T-cell (primary cell): ENCODE data around the gene SLC27A1. TPM values are rescaled to one million over a fixed set of nuclear protein-coding genes. Genes with fewer than 3 reads are reported as not detected.
"Not testable (repeated sequence)": the region's sequence is repeated elsewhere in the genome, so short reads cannot be mapped to it uniquely, and the experiment has no call there.

Source experiments
- ATAC-seq, 4 experiments: fragments of 200-7000 bp in 3 of 4; fragments of 150-1000 bp in 1 of 4; cut with Tn5 transposase; replicated peaks in 1 of 4; 1 replicate in 3 of 4; 2 replicates in 1 of 4; pipeline ENCODE4 v1.10.0; 2021; ENCODE audit warnings: moderate library complexity in 3 of 4, mild to moderate bottlenecking in 2 of 4, moderate number of reproducible peaks in 1 of 4
- CTCF ChIA-PET, 2 donors: fragments of 300-600 bp; sonication (Branson Sonifier 250); formaldehyde crosslinking; loops; one replicate each; lab custom pipeline; 2022; ENCODE audit warnings: antibody characterized with exemption in 2 of 2; lab: Charles Lee
- POLR2A ChIA-PET, 2 donors: fragments of 300-600 bp; sonication (Branson Sonifier 250); formaldehyde crosslinking; loops; one replicate each; lab custom pipeline; 2022; ENCODE audit warnings: antibody characterized with exemption in 2 of 2; lab: Charles Lee
- DNase-seq, 35 experiments: peaks; one replicate each; pipeline versions ENCODE4 v3.0.0 to v3.0.0-alpha.2; 2013 to 2023
- H3K27ac ChIP-seq: one replicate; pipeline ENCODE4 v1.5.1; 2013; ENCODE audit warnings: low read length
- H3K27me3 ChIP-seq, 2 experiments: replicated peaks in 1 of 2; 1 replicate in 1 of 2; 2 replicates in 1 of 2; pipeline versions ENCODE4 v1.6.1 to v1.7.0; 2013; ENCODE audit warnings: low read length in 1 of 2, mixed read lengths in 1 of 2; ENCODE audit not compliant: control insufficient read depth in 2 of 2, insufficient read depth in 2 of 2; ENCODE audit errors: extremely low read depth in 1 of 2
- H3K36me3 ChIP-seq, 2 donors: 1 replicate in 1 of 2; 2 replicates in 1 of 2; pipeline versions ENCODE4 v1.6.1 to v1.7.0; 2013; ENCODE audit warnings: low read length in 1 of 2; ENCODE audit not compliant: control insufficient read depth in 2 of 2, insufficient read depth in 1 of 2; ENCODE audit errors: extremely low read depth in 1 of 2
- H3K4me1 ChIP-seq, 2 experiments: 1 replicate in 1 of 2; 2 replicates in 1 of 2; pipeline versions ENCODE4 v1.6.1 to v1.7.0; 2013; ENCODE audit warnings: low read length in 2 of 2, mixed read lengths in 1 of 2; ENCODE audit not compliant: insufficient read depth in 2 of 2, control insufficient read depth in 1 of 2; ENCODE audit errors: extremely low read depth in 1 of 2
- H3K4me3 ChIP-seq, 2 donors: 1 replicate in 1 of 2; 2 replicates in 1 of 2; pipeline versions ENCODE4 v1.5.1 to v1.7.0; 2013; ENCODE audit warnings: mild to moderate bottlenecking in 2 of 2, low read length in 1 of 2, moderate library complexity in 1 of 2; ENCODE audit not compliant: control insufficient read depth in 1 of 2; ENCODE audit errors: extremely low read depth in 1 of 2
- H3K9me3 ChIP-seq: 2 replicates; pipeline ENCODE4 v1.7.0; 2013
- H3K27ac Mint-ChIP-seq, 2 donors: one replicate each; pipeline ENCODE4 v1.8.0; 2020 to 2021; ENCODE audit warnings: mild to moderate bottlenecking in 2 of 2, mixed read lengths in 2 of 2
- H3K27me3 Mint-ChIP-seq, 2 donors: one replicate each; pipeline ENCODE4 v1.8.0; 2021 to 2022; ENCODE audit warnings: mixed read lengths in 2 of 2
- H3K36me3 Mint-ChIP-seq: one replicate; pipeline ENCODE4 v1.8.0; 2021; ENCODE audit warnings: mixed read lengths
- H3K4me1 Mint-ChIP-seq, 3 donors: one replicate each; pipeline ENCODE4 v1.8.0; 2020 to 2022; ENCODE audit warnings: mixed read lengths in 3 of 3, mild to moderate bottlenecking in 1 of 3
- H3K4me3 Mint-ChIP-seq, 3 donors: one replicate each; pipeline ENCODE4 v1.8.0; 2020 to 2022; ENCODE audit warnings: mild to moderate bottlenecking in 3 of 3, mixed read lengths in 3 of 3, moderate library complexity in 3 of 3
- H3K9me3 Mint-ChIP-seq, 3 donors: one replicate each; pipeline ENCODE4 v1.8.0; 2020 to 2022; ENCODE audit warnings: mixed read lengths in 3 of 3
- WGBS: methylation state at CpG from one replicate; pipeline ENCODE4 v1.1.5; 2013; ENCODE audit warnings: missing lambda C conversion rate; ENCODE audit not compliant: insufficient coverage; 5-methylcytosine and 5-hydroxymethylcytosine counted together
- total RNA-seq, 35 experiments: library from RNA in 6 of 35; stranded (reverse) in 6 of 35; fragments of 120-200 nt in 1 of 35; gene quantifications; one replicate each; pipeline versions ENCODE4 v1.2.1 to v1.2.4 and lab custom pipeline; 2013 to 2026

Gene SLC27A1
- total RNA-seq, 5 donors from 2014 or later (not counting 1 experiment from before 2014, with no cell fraction given): 5.9 to 13.3 (median 10.5) TPM

DNA sequence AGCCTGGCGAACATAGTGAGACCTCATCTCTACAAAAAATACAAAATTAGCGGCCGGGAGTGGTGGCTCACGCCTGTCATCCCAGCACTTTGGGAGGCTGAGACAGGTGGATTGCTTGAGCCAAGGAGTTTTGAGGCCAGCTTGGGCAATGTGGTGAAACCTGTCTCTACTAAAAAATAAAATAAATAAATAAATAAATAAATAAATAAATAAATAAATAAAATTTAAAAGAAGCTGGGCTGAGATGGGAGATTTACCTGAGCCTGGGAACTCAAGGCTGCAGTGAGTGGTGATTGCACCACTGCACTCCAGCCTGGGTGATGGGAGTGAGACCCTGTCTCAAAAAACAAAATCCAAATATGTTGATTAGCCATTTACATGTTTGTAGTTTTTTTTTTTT is 82.4 kb downstream of the SLC27A1 start:
- peaks cover 14 to 17% (median 17%) of the 10 kb centered on the region in 3 donors for H3K4me1 Mint-ChIP-seq
- H3K27me3 ChIP-seq, H3K27me3 Mint-ChIP-seq, H3K36me3 ChIP-seq, H3K9me3 Mint-ChIP-seq, ATAC-seq, H3K27ac ChIP-seq, H3K36me3 Mint-ChIP-seq, DNase-seq, H3K4me3 ChIP-seq, H3K27ac Mint-ChIP-seq, H3K9me3 ChIP-seq, H3K4me3 Mint-ChIP-seq: not testable (repeated sequence)
- ChIA-PET CTCF (interaction anchor here in 1 of 2 donors (0.6 kb wide), 1 partner anchor 1640 kb away, joined by 5 read pairs; no protein-coding TSS in a partner anchor), POLR2A (interaction anchor here in 1 of 2 donors (0.7 kb wide), 1 partner anchor 893 kb away, joined by 4 read pairs; no protein-coding TSS in a partner anchor)
- no CpG with 5 or more reads among the region's 4 CpGs for WGBS
- peaks cover 11 to 18% of the 10 kb centered on the region in 2 experiments for H3K4me1 ChIP-seq

GRCh38 chr19:17553256-17553655 is 82.9 kb downstream of the SLC27A1 start:
- ChIA-PET POLR2A (interaction anchor here in 1 of 2 donors (0.7 kb wide), 1 partner anchor 894 kb away, joined by 4 read pairs; no protein-coding TSS in a partner anchor), CTCF (no interaction called here)
- H3K9me3 Mint-ChIP-seq: no peaks in the 10 kb centered on the region
- Histone ChIP-seq H3K36me3 (no peaks in the 10 kb centered on the region), H3K27ac (no peak overlapping the region), H3K4me1 (peaks cover 11 to 18% of the 10 kb centered on the region in 2 experiments), H3K4me3 (no peak overlapping the region), H3K9me3 (no peaks in the 10 kb centered on the region), H3K27me3 (no peaks in the 10 kb centered on the region)
- H3K36me3 Mint-ChIP-seq: no peaks in the 10 kb centered on the region
- H3K4me3 Mint-ChIP-seq: no peak overlapping the region
- no peak overlapping the region for H3K27ac Mint-ChIP-seq
- ATAC-seq (no peak), DNase-seq (no peak)
- 70% methylated on average over 6 of the region's 7 CpGs for WGBS
- peaks cover 14 to 17% (median 17%) of the 10 kb centered on the region in 3 donors for H3K4me1 Mint-ChIP-seq
- H3K27me3 Mint-ChIP-seq: no peaks in the 10 kb centered on the region

GRCh38 chr19:17554968-17555479 is 84.7 kb downstream of the SLC27A1 start:
- ATAC-seq (peak in 1 of 4 experiments; percentile 0), DNase-seq (peak in 1 of 35 experiments; percentile 4)
- peaks cover 8% of the 10 kb centered on the region for H3K36me3 Mint-ChIP-seq
- POLR2A ChIA-PET: no interaction called here
- peak overlapping the region; percentile 70 to 80 (median 74) for H3K4me3 Mint-ChIP-seq
- no peaks in the 10 kb centered on the region for H3K27me3 ChIP-seq
- peak overlapping the region; percentile 27 for H3K27ac ChIP-seq
- peaks cover 14 to 21% (median 21%) of the 10 kb centered on the region in 3 donors for H3K4me1 Mint-ChIP-seq
- no peaks in the 10 kb centered on the region for H3K27me3 Mint-ChIP-seq
- H3K36me3 ChIP-seq: peaks cover 7 to 8% of the 10 kb centered on the region in 2 donors
- peaks cover 11 to 18% of the 10 kb centered on the region in 2 experiments for H3K4me1 ChIP-seq
- peak overlapping the region; percentile 69 to 90 for H3K4me3 ChIP-seq
- no peaks in the 10 kb centered on the region for H3K9me3 ChIP-seq
- WGBS: 21% methylated on average over 15 of the region's 19 CpGs
- CTCF ChIA-PET: no interaction called here
- H3K9me3 Mint-ChIP-seq: no peaks in the 10 kb centered on the region
- H3K27ac Mint-ChIP-seq: no peak overlapping the region

DNA sequence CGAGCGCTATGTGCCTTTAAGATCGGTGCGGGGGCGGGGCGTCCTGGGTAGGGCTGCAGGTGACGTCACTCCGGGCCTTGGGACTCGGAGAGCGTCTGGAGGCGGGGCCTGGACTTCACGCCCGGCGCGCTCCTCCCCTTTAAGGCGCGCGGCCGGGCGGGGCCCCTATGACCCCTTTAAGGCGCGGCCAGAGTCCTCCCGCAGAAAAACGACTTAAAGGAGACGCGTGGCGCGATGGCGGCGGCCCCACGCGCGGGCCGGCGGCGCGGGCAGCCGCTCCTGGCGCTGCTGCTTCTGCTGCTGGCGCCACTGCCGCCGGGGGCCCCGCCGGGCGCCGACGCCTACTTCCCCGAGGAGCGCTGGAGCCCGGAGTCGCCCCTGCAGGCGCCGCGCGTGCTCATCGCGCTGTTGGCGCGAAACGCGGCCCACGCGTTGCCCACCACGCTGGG is 85.2 kb downstream of the SLC27A1 start, which contains the start of gene COLGALT1:
TSS of gene COLGALT1 (plus strand) at position 170 of the 449 bp plus-strand sequence. CDS start at position 235, 65 bp downstream.
- ChIA-PET POLR2A (no interaction called here), CTCF (no interaction called here)
- H3K4me3 Mint-ChIP-seq: peak within 1 kb of the TSS; percentile 77 to 83 (median 80)
- H3K27ac ChIP-seq: peak within 1 kb of the TSS; percentile 47
- H3K36me3 Mint-ChIP-seq: peaks cover 13% of the 10 kb centered on the region
- H3K4me1 ChIP-seq: peaks cover 11 to 18% of the 10 kb centered on the region in 2 experiments
- H3K4me3 ChIP-seq: peak within 1 kb of the TSS; percentile 69 to 90
- peaks cover 14 to 25% (median 23%) of the 10 kb centered on the region in 3 donors for H3K4me1 Mint-ChIP-seq
- DNase-seq: peak; percentile 92 to 100 (median 97)
- WGBS: under 1% methylated on average over 64 of the region's 64 CpGs
- H3K27me3 Mint-ChIP-seq: no peaks in the 10 kb centered on the region
- H3K36me3 ChIP-seq: peaks cover 8 to 12% of the 10 kb centered on the region in 2 donors
- H3K27me3 ChIP-seq: no peaks in the 10 kb centered on the region
- H3K9me3 Mint-ChIP-seq: no peaks in the 10 kb centered on the region
- H3K9me3 ChIP-seq: no peaks in the 10 kb centered on the region
- ATAC-seq: peak; percentile 99
- H3K27ac Mint-ChIP-seq: peak within 1 kb of the TSS; percentile 6 to 46

Other genes with a start within 250 kb of the SLC27A1 start
- gene OCEL1, start 244.3 kb upstream of the SLC27A1 start, total RNA-seq: 10 to 100 TPM; 21.5 to 33.3 (median 23.0) TPM
- 1 to 10 TPM in 4 of 5 donors, under 1 TPM in 1; 0.55 to 6.4 (median 2.8) TPM for gene NR2F6, start 224.6 kb upstream of the SLC27A1 start, total RNA-seq
- under 1 TPM in 4 of 5 donors, not detected in 1; 0.10 to 0.61 (median 0.38) TPM for gene USHBP1, start 205.8 kb upstream of the SLC27A1 start, total RNA-seq
- gene BABAM1, start 203.1 kb upstream of the SLC27A1 start, total RNA-seq: 100 to 1,000 TPM in 3 of 5 donors, 10 to 100 TPM in 2; 76.7 to 130 (median 117) TPM
- gene ANKLE1, start 188.6 kb upstream of the SLC27A1 start, total RNA-seq: 1 to 10 TPM in 4 of 5 donors, under 1 TPM in 1; 0.93 to 6.5 (median 2.9) TPM
- 10 to 100 TPM in 3 of 5 donors, 1 to 10 TPM in 2; 5.3 to 12.4 (median 11.3) TPM for gene ABHD8, start 167.1 kb upstream of the SLC27A1 start, total RNA-seq
- gene MRPL34, start 164.7 kb upstream of the SLC27A1 start, total RNA-seq: 10 to 100 TPM; 37.6 to 87.0 (median 69.3) TPM
- gene DDA1, start 161.0 kb upstream of the SLC27A1 start, total RNA-seq: 10 to 100 TPM; 37.3 to 51.7 (median 42.0) TPM
- 10 to 100 TPM; 18.3 to 27.4 (median 24.9) TPM for gene ANO8, start 135.7 kb upstream of the SLC27A1 start, total RNA-seq
- 10 to 100 TPM; 31.9 to 72.5 (median 65.7) TPM for gene GTPBP3, start 133.0 kb upstream of the SLC27A1 start, total RNA-seq
- under 1 TPM in 4 of 5 donors, not detected in 1; 0.19 to 0.86 (median 0.48) TPM for gene PLVAP, start 93.2 kb upstream of the SLC27A1 start, total RNA-seq
- gene CCDC194, start 76.3 kb upstream of the SLC27A1 start, total RNA-seq: 1 to 10 TPM; 1.4 to 3.3 (median 2.6) TPM
- 10 to 100 TPM; 43.9 to 62.0 (median 52.2) TPM for gene BST2, start 64.9 kb upstream of the SLC27A1 start, total RNA-seq
- gene MVB12A, start 50.5 kb upstream of the SLC27A1 start, total RNA-seq: 10 to 100 TPM; 21.0 to 41.4 (median 35.3) TPM
- not detected for gene TMEM221, start 21.9 kb upstream of the SLC27A1 start, total RNA-seq
- not detected for gene NXNL1, start 9.6 kb upstream of the SLC27A1 start, total RNA-seq
- 100 to 1,000 TPM in 1 of 5 donors, 10 to 100 TPM in 4; 46.2 to 103 (median 77.5) TPM for gene PGLS, start 41.1 kb downstream of the SLC27A1 start, total RNA-seq
- gene COLGALT1, start 85.1 kb downstream of the SLC27A1 start, total RNA-seq: 10 to 100 TPM; 43.0 to 78.1 (median 70.8) TPM
- gene UNC13A, start 217.8 kb downstream of the SLC27A1 start, total RNA-seq: under 1 TPM in 4 of 5 donors, not detected in 1; 0.07 to 0.18 (median 0.13) TPM
- gene MAP1S, start 249.0 kb downstream of the SLC27A1 start, total RNA-seq: 10 to 100 TPM; 32.8 to 78.5 (median 66.0) TPM